Airway epithelial cell (primary cell): Measurements from ENCODE around the gene MRPL48. TPM values are rescaled to one million over a fixed set of nuclear protein-coding genes. Genes with fewer than 3 reads are reported as not detected.

Experiments used
- total RNA-seq: library from RNA; depleted of rRNA; stranded (reverse); fragments of >200 nt; gene quantifications from 2 replicates; pipeline ENCODE4 v1.2.3, GENCODE V29; 2015

The MRPL48 gene
- 60.4 and 64.1 TPM in 2 replicates for total RNA-seq

DNA sequence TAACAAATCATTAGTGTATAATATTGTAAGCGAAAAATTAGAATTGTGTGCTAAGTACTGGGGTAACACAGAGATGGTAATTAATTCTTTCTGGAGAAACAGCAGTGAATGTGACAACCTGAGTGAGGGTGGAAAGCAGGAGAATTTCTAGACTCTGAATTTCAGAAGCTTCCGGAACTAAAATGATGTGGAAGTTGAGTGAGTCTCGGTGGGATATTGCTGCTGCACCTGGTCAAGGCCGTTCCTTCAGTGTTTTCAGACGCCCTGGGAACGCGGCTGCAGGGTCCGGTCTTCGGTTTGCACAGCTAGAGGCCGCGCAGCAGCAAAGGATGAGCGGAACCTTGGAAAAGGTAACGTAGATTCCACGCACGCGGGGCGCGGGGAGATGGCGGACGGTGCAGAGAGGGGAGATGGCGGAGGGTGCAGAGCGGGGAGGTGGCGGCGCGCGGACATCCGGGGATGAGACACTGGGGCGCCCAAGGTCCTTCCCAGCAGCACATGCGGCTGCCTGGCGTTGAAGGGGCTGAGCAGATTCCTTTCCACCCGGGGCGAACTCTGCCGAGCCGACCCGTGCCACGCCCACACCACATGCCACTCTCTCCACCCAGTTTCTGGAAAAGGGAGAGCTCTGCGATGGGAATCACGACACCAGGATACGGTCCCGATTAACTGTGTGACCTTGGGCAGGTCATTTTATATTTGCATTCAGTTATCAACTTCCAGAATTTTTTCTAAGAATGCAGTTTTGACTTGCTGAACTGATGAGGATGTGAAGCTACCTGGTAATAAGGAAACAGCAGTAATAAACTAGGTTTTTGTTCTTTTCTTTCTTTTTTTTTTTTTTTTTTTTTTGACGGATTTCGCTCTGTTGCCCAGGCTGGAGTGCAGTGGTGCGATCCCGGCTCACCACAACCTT lies at the start of gene MRPL48:
MRPL48 (plus strand) TSS at position 232 of the 916 bp plus-strand sequence; CDS start at position 330, 98 bp downstream.

DNA sequence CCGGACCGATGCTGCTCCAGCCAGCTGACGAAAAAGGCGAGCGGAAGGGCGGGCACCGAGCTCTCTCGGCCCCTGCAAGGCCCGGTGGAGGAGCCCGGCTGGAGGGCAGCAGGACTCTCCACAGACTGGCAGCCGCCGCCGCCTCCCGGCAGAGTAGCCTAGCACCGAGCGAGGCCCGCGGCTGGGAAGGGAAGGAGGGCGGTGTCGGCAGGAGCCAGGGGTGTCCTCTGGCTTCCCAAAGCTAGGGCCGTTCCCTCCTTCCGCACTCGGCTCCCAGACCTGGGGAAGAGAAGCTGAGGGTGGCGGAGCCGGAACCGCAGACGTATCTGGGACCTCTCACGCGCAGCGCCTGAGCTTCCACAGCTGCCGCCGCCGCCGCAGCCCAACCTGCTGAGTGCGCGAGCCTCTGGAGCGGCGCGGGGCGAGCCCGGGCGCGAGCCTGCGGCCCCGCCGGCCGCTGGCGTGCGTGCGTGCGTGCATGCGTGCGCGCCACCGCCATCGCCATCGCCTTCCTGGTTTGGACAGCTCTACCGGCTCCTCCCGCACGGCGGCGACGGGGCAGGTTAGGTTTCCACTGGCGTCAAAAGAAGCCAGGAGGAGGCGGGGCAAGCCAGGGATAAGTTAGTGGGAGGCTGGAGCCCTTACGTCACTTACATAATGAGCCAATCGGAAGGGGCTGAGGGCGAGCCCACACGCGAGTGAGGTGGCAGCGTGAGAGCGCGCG lies 26.8 kb upstream of the MRPL48 start, which contains the start of gene RAB6A:
RAB6A (minus strand) TSS at position 396 of the 724 bp plus-strand sequence. CDS start 439 bp downstream, outside the sequence.

DNA sequence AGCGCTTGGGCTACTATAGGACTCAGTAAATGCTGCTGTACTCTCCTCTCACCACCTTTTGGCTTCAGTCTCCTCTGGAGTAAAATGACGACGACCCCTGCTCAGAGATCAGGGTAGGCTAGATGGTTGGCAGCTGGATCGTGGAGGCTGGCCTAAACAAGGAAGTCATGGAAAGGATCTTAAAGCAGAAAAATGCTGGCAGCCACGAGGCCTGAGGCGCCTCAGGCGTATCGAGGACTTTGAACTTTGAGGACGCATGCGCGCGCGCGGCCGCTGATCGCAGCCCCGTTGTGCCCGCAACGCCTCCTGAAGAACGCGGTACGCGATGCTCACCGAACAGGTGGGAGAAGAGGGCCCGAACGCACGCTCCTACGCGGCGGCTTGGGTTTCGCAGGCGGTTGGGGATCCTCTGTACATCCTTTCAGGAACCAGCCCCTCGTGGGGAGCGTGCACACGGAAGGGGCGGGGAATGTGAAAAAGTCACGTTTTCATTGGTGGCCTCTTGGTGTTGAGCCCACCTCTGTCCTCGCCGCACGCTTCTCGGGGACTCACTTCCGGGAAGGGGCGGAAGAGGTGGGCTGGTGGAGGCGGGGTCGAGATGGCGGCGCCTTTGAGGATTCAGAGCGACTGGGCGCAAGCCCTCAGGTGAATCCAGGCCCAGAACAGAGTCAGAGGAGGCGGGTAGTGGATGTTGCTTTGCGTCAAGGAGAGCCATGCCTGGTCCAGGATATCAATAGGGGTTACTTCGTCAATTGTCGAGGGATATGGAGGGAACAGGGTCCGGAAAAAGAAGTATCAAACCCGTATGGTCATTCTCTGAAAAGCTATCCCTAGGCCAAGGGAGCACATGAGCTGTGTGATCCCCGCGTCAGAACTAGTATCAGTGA lies 89.0 kb downstream of the MRPL48 start, which contains the start of the genes COA4 and PAAF1:
COA4 (minus strand) TSS at position 423 of the 887 bp plus-strand sequence. CDS start 3,468 bp downstream, outside the sequence.
PAAF1 (plus strand) TSS at position 576 of the 887 bp plus-strand sequence; CDS start at position 599, 23 bp downstream.

Other genes starting within 250 kb of the MRPL48 start
- 13.6 and 18.5 TPM in 2 replicates for gene FAM168A, start 189.8 kb upstream of the MRPL48 start, total RNA-seq
- not detected in 2 replicates for gene PLEKHB1, start 141.3 kb upstream of the MRPL48 start, total RNA-seq
- gene RAB6A, start 26.8 kb upstream of the MRPL48 start, total RNA-seq = 133 and 235 TPM in 2 replicates
- 107 and 124 TPM in 2 replicates for gene COA4, start 89.0 kb downstream of the MRPL48 start, total RNA-seq
- gene PAAF1, start 89.1 kb downstream of the MRPL48 start, total RNA-seq = 10.9 and 16.5 TPM in 2 replicates
- gene DNAJB13, start 163.2 kb downstream of the MRPL48 start, total RNA-seq = 0.14 and 0.28 TPM in 2 replicates
- gene UCP2, start 195.0 kb downstream of the MRPL48 start, total RNA-seq = 36.2 and 39.6 TPM in 2 replicates
- gene UCP3, start 221.2 kb downstream of the MRPL48 start, total RNA-seq = not detected in 2 replicates